CD4-positive, alpha-beta T cell (primary cell): Measurements from ENCODE around the gene POLR2I. TPM values are rescaled to one million over a fixed set of nuclear protein-coding genes. Genes with fewer than 3 reads are reported as not detected.

Experiments
- ATAC-seq: fragments of 200-7000 bp; cut with Tn5 transposase; one replicate; pipeline ENCODE4 v1.10.0; 2022; ENCODE audit warnings: mild to moderate bottlenecking; ENCODE audit not compliant: poor library complexity
- CTCF ChIA-PET: fragments of 350-600 bp; sonication (Branson Sonifier 250); formaldehyde crosslinking; loops from one replicate; lab custom pipeline; 2021; ENCODE audit warnings: antibody characterized with exemption, inconsistent platforms; lab: Charles Lee
- POLR2A ChIA-PET: fragments of 350-600 bp; sonication (Branson Sonifier 250); formaldehyde crosslinking; loops from one replicate; lab custom pipeline; 2021; ENCODE audit warnings: antibody characterized with exemption, inconsistent platforms; lab: Charles Lee
- DNase-seq, 14 experiments: peaks; one replicate each; pipeline ENCODE4 v3.0.0-alpha.2; 2013 to 2020; ENCODE audit warnings: mixed read lengths in 2 of 14
- H3K27ac ChIP-seq, 2 donors: one replicate each; pipeline versions ENCODE4 v1.5.1 to v1.7.0; 2013; ENCODE audit warnings: low read length in 2 of 2, low read depth in 1 of 2, mild to moderate bottlenecking in 1 of 2
- H3K27me3 ChIP-seq, 2 experiments: 1 replicate in 1 of 2; 2 replicates in 1 of 2; pipeline versions ENCODE4 v1.6.1 to v1.7.0; 2013; ENCODE audit warnings: low read length in 2 of 2, control low read depth in 1 of 2, mild to moderate bottlenecking in 1 of 2, moderate library complexity in 1 of 2; ENCODE audit not compliant: insufficient read depth in 2 of 2, control insufficient read depth in 1 of 2
- H3K36me3 ChIP-seq: one replicate; pipeline ENCODE4 v1.6.1; 2013; ENCODE audit warnings: low read length, control low read depth; ENCODE audit not compliant: insufficient read depth
- H3K4me1 ChIP-seq: one replicate; pipeline ENCODE4 v1.6.1; 2013; ENCODE audit warnings: low read length, control low read depth; ENCODE audit not compliant: insufficient read depth
- H3K4me3 ChIP-seq: one replicate; pipeline ENCODE4 v1.5.1; 2013; ENCODE audit warnings: mild to moderate bottlenecking, low read length, moderate library complexity
- H3K9me3 ChIP-seq, 2 experiments: 1 replicate in 1 of 2; 2 replicates in 1 of 2; pipeline versions ENCODE4 v1.6.1 to v1.7.0; 2013; ENCODE audit warnings: low read length in 2 of 2, mild to moderate bottlenecking in 2 of 2, control low read depth in 1 of 2, moderate library complexity in 1 of 2; ENCODE audit not compliant: control insufficient read depth in 1 of 2, insufficient read depth in 1 of 2
- H3K27ac Mint-ChIP-seq: one replicate; pipeline ENCODE4 v1.8.0; 2020; ENCODE audit warnings: mixed read lengths
- H3K27me3 Mint-ChIP-seq: one replicate; pipeline ENCODE4 v1.8.0; 2021; ENCODE audit warnings: mixed read lengths
- H3K36me3 Mint-ChIP-seq: one replicate; pipeline ENCODE4 v1.8.0; 2021; ENCODE audit warnings: low read depth, mixed read lengths
- H3K4me1 Mint-ChIP-seq: one replicate; pipeline ENCODE4 v1.8.0; 2021; ENCODE audit warnings: low read depth, mixed read lengths
- H3K4me3 Mint-ChIP-seq: one replicate; pipeline ENCODE4 v1.8.0; 2020; ENCODE audit warnings: mild to moderate bottlenecking, mixed read lengths
- H3K9me3 Mint-ChIP-seq: one replicate; pipeline ENCODE4 v1.8.0; 2020; ENCODE audit warnings: mixed read lengths
- CTCF ChIP-seq: fragments of 200-600 bp; IDR thresholded peaks from one replicate; pipeline ENCODE4 v1.8.0; 2022; ENCODE audit warnings: antibody characterized with exemption, mild to moderate bottlenecking
- intact Hi-C, 2 experiments: fragments of 100-400 bp; cut with DNase I in 1 of 2; cut with micrococcal nuclease in 1 of 2; formaldehyde crosslinking; loops; one replicate each; pipeline versions ENCODE4 v1.15.1 to v1.9.0; 2023 to 2025; cut with DNase I, micrococcal nuclease
- total RNA-seq, 174 experiments: library from RNA in 2 of 174; stranded (reverse) in 2 of 174; gene quantifications; one replicate each; pipeline ENCODE4 v1.2.3 and lab custom pipeline; 2021 to 2026

The POLR2I gene
- total RNA-seq, 2 experiments from 2014 or later: 29.2 to 31.1 TPM

DNA sequence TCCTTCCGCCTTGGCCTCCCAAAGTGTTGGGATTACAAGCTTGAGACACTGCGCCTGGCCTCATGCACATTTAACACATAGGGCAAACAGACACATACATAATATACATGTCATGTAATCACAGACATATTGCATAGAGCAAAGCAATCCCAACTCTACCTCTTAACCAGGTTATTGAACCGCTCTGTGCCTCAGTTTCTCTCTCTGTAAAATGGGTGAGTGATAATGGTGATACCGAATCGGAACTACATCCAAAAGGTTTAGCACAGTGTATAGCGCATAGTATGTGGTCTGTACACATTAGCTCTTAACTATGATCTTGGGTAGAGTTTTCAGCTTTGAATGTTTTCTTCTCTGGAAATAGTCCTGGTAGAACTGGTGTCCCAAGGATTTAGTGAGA is 29.9 kb upstream of the POLR2I start:
- peaks cover 14% of the 10 kb centered on the region for H3K4me1 Mint-ChIP-seq
- no peak for TF ChIP-seq CTCF
- no peak overlapping the region for H3K27ac Mint-ChIP-seq
- ChIA-PET CTCF (no interaction called here), POLR2A (no interaction called here)
- Histone ChIP-seq H3K9me3 (no peaks in the 10 kb centered on the region), H3K27me3 (no peaks in the 10 kb centered on the region), H3K4me1 (peaks cover 13% of the 10 kb centered on the region), H3K4me3 (no peak overlapping the region), H3K36me3 (peaks cover 59% of the 10 kb centered on the region), H3K27ac (no peak overlapping the region)
- DNase-seq: no peak
- no peaks in the 10 kb centered on the region for H3K9me3 Mint-ChIP-seq
- H3K36me3 Mint-ChIP-seq: peaks cover 84% of the 10 kb centered on the region
- H3K4me3 Mint-ChIP-seq: no peak overlapping the region
- no peak for ATAC-seq
- intact Hi-C loops: loop anchor here in 1 of 2 experiments (5.0 kb wide), 1 partner anchor 68 kb away; the partner anchor contains the start of gene ZNF565
- H3K27me3 Mint-ChIP-seq: no peaks in the 10 kb centered on the region

GRCh38 chr19:36142496-36142895 is 27.8 kb upstream of the POLR2I start:
- ChIA-PET CTCF (no interaction called here), POLR2A (interaction anchor here (0.7 kb wide), 1 partner anchor 14 kb away, joined by 3 read pairs; no protein-coding TSS in a partner anchor)
- H3K36me3 Mint-ChIP-seq: peaks cover 67% of the 10 kb centered on the region
- intact Hi-C loops: loop anchor here in 1 of 2 experiments (5.0 kb wide), 1 partner anchor 70 kb away; the partner anchor contains the start of gene ZNF565
- H3K27me3 ChIP-seq: no peaks in the 10 kb centered on the region
- DNase-seq (no peak), ATAC-seq (no peak)
- peaks cover 19% of the 10 kb centered on the region for H3K4me1 ChIP-seq
- no peak overlapping the region for H3K4me3 ChIP-seq
- H3K9me3 ChIP-seq: no peaks in the 10 kb centered on the region
- H3K9me3 Mint-ChIP-seq: no peaks in the 10 kb centered on the region
- H3K4me1 Mint-ChIP-seq: peaks cover 18% of the 10 kb centered on the region
- peak overlapping the region; percentile 52 for H3K27ac Mint-ChIP-seq
- no peak for TF ChIP-seq CTCF
- no peaks in the 10 kb centered on the region for H3K27me3 Mint-ChIP-seq
- peaks cover 42% of the 10 kb centered on the region for H3K36me3 ChIP-seq
- H3K4me3 Mint-ChIP-seq: peak overlapping the region; percentile 79
- H3K27ac ChIP-seq: no peak overlapping the region

GRCh38 chr19:36142046-36142445 is 27.4 kb upstream of the POLR2I start:
- no peaks in the 10 kb centered on the region for H3K9me3 ChIP-seq
- no peak overlapping the region for H3K4me3 ChIP-seq
- peaks cover 64% of the 10 kb centered on the region for H3K36me3 Mint-ChIP-seq
- POLR2A ChIA-PET: interaction anchor here (0.7 kb wide), 1 partner anchor 14 kb away, joined by 3 read pairs; no protein-coding TSS in a partner anchor
- peak overlapping the region; percentile 23 for H3K4me3 Mint-ChIP-seq
- TF ChIP-seq CTCF: no peak
- H3K4me1 ChIP-seq: peaks cover 20% of the 10 kb centered on the region
- no peaks in the 10 kb centered on the region for H3K27me3 ChIP-seq
- no peaks in the 10 kb centered on the region for H3K9me3 Mint-ChIP-seq
- no peak overlapping the region for H3K27ac Mint-ChIP-seq
- H3K27me3 Mint-ChIP-seq: no peaks in the 10 kb centered on the region
- no peak for ATAC-seq
- peaks cover 18% of the 10 kb centered on the region for H3K4me1 Mint-ChIP-seq
- peaks cover 39% of the 10 kb centered on the region for H3K36me3 ChIP-seq
- DNase-seq: no peak
- intact Hi-C loops: loop anchor here in 1 of 2 experiments (5.0 kb wide), 1 partner anchor 70 kb away; the partner anchor contains the start of gene ZNF565
- no peak overlapping the region for H3K27ac ChIP-seq
- CTCF ChIA-PET: no interaction called here
